Measurements from ENCODE around the gene ADCY2.

The ADCY2 gene

GRCh38 chr5:7446913-7447312, 51.0 kb downstream of the ADCY2 start:
- ATAC-seq = no peak
- TF ChIP-seq ZNF8 (CRISPR knock-in tag; IDR thresholded peaks at IDR 0.05) (no peak), POU6F1 (CRISPR knock-in tag; IDR thresholded peaks at IDR 0.05; ENCODE audit: borderline replicate concordance, low read depth) (no peak), CREB5 (CRISPR knock-in tag; IDR thresholded peaks at IDR 0.05; ENCODE audit: low read depth) (no peak), ZFP30 (CRISPR knock-in tag; IDR thresholded peaks at IDR 0.05) (no peak), PPARA (CRISPR knock-in tag; IDR thresholded peaks at IDR 0.05; ENCODE audit: borderline replicate concordance) (no peak), ZC3H10 (CRISPR knock-in tag; IDR thresholded peaks at IDR 0.05) (no peak), SNAI2 (CRISPR knock-in tag; IDR thresholded peaks at IDR 0.05) (no peak), ISL1 (CRISPR knock-in tag; IDR thresholded peaks at IDR 0.05) (no peak), RARB (CRISPR knock-in tag; IDR thresholded peaks at IDR 0.05) (no peak), OSR1 (CRISPR knock-in tag; IDR thresholded peaks at IDR 0.05) (no peak), ZFP3 (CRISPR knock-in tag; IDR thresholded peaks at IDR 0.05) (no peak), ESRRG (CRISPR knock-in tag; IDR thresholded peaks at IDR 0.05) (no peak), ZNF70 (CRISPR knock-in tag; IDR thresholded peaks at IDR 0.05) (no peak), BACH2 (CRISPR knock-in tag; IDR thresholded peaks at IDR 0.05; ENCODE audit: borderline replicate concordance) (no peak), ARNTL (CRISPR knock-in tag; IDR thresholded peaks at IDR 0.05; ENCODE audit: borderline replicate concordance, low read depth) (no peak), ZNF565 (CRISPR knock-in tag; conservative IDR thresholded peaks at IDR 0.05; ENCODE audit: low read depth) (no peak), CSDC2 (CRISPR knock-in tag; IDR thresholded peaks at IDR 0.05) (no peak), PATZ1 (CRISPR knock-in tag; IDR thresholded peaks at IDR 0.05; ENCODE audit: borderline replicate concordance) (no peak)

GRCh38 chr5:7453947-7454346, 58.0 kb downstream of the ADCY2 start:
- no peak for ATAC-seq
- no peak for TF ChIP-seq TCF4 (CRISPR knock-in tag; IDR thresholded peaks at IDR 0.05; ENCODE audit: borderline replicate concordance)
- TF ChIP-seq ZNF565 (CRISPR knock-in tag; conservative IDR thresholded peaks at IDR 0.05; ENCODE audit: low read depth) = no peak

- no peak for ATAC-seq
- TF ChIP-seq CSRNP3 (CRISPR knock-in tag; IDR thresholded peaks at IDR 0.05) (no peak), TSHZ2 (CRISPR knock-in tag; IDR thresholded peaks at IDR 0.05) (no peak), ISL1 (CRISPR knock-in tag; IDR thresholded peaks at IDR 0.05) (no peak), CSDC2 (CRISPR knock-in tag; IDR thresholded peaks at IDR 0.05) (no peak), ZNF565 (CRISPR knock-in tag; conservative IDR thresholded peaks at IDR 0.05; ENCODE audit: low read depth) (no peak), TOX (CRISPR knock-in tag; IDR thresholded peaks at IDR 0.05; ENCODE audit: borderline replicate concordance) (no peak), PATZ1 (CRISPR knock-in tag; IDR thresholded peaks at IDR 0.05; ENCODE audit: borderline replicate concordance) (no peak)
These were observed 60.3 kb downstream of the ADCY2 start for GRCh38 chr5:7456206-7456605.

Measured in SK-N-SH treated with all-trans-retinoic acid at 6 μM for 48 hours (cell line).